ES-I3 (cell line): ENCODE results near the gene DEPDC5.

Source experiments
- H3K36me3 ChIP-seq: 2 replicates; pipeline ENCODE4 v1.6.1; 2013; ENCODE audit warnings: mild to moderate bottlenecking, low read length, control low read depth, moderate library complexity; ENCODE audit not compliant: insufficient read depth
- H3K4me1 ChIP-seq: 2 replicates; pipeline ENCODE4 v1.6.1; 2013; ENCODE audit warnings: mild to moderate bottlenecking, control low read depth, low read length; ENCODE audit not compliant: insufficient read depth
- H3K9ac ChIP-seq: 2 replicates; pipeline ENCODE4 v1.6.1; 2013; ENCODE audit warnings: low read depth, mild to moderate bottlenecking, low read length, moderate library complexity
- H3K9me3 ChIP-seq: 2 replicates; pipeline ENCODE4 v1.6.1; 2013; ENCODE audit warnings: mild to moderate bottlenecking, low read length, moderate library complexity; ENCODE audit not compliant: control insufficient read depth, insufficient read depth

The DEPDC5 gene

DNA sequence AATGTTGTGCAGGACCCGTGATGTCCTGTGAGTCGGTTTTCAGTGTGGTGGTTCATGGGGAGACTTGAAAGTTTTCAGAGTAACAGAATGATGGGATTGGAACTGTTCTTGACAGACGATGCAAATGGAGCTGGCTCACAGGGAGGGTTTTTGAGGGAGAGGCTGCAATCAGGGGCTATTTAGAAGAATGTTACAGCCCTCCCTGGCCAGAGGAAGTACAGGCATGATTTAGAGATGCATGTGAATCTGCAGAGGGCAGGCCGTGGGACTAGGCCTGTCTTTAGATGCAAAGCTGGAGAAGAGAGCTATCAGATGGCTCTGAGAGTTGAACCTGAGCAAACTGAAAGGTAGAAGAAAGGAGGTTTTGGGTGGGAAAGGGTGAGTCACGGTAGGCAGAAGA lies 115.9 kb downstream of the DEPDC5 start:
- no peaks in the 10 kb centered on the region; the same call in none of the 2 replicates for H3K36me3 ChIP-seq
- H3K9me3 ChIP-seq, result no peaks in the 10 kb centered on the region
- no peak overlapping the region for H3K9ac ChIP-seq
- H3K4me1 ChIP-seq, result peaks cover 19% of the 10 kb centered on the region

DNA sequence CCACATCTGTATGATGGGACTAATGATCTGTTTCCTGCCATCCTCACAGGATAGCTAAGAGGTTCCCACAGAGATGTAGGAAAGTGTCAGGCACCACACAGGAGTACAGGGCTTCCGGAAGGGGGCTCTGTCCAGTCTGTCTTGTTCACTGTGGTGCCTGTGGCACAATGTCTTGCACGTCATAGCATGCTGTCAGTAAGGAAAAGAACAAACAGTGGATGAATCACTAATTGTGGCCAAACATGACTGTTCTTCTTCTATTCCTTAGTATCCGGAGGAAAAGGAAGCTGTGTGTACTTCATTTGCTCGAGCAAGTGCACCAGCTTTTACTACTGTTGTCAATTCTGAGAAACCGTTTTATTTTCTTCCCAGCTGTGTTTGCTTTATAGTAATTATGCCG lies 117.1 kb downstream of the DEPDC5 start:
- peaks cover 19% of the 10 kb centered on the region for H3K4me1 ChIP-seq
- H3K9ac ChIP-seq, result no peak overlapping the region
- no peaks in the 10 kb centered on the region for H3K9me3 ChIP-seq
- H3K36me3 ChIP-seq, result no peaks in the 10 kb centered on the region; the same call in none of the 2 replicates

GRCh38 chr22:31871480-31871879 lies 117.7 kb downstream of the DEPDC5 start:
- Histone ChIP-seq H3K9ac (no peak overlapping the region), H3K9me3 (no peaks in the 10 kb centered on the region), H3K36me3 (no peaks in the 10 kb centered on the region; the same call in none of the 2 replicates), H3K4me1 (peaks cover 19% of the 10 kb centered on the region)

DNA sequence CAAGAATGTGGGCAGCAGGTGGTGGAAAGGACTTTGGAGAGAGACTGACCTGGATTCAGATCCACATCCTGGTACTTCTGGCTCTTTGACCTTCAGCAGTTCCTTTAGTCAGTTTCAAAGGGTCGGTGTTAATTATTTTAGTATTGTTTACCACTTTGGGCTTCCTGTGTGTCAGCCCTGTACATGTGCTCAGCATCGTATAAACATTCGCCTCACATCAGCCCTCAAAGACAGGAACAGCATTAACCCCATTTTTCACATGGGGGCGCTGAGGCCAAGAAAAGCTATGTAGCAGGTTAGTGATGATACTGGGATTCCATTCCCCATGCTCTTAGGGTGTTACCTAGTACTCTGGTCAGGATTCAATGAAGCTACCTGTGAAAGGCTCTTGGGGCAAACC lies 118.4 kb downstream of the DEPDC5 start:
- H3K4me1 ChIP-seq, result peaks cover 13% of the 10 kb centered on the region
- H3K9ac ChIP-seq, result no peak overlapping the region
- H3K36me3 ChIP-seq, result no peaks in the 10 kb centered on the region; the same call in none of the 2 replicates
- H3K9me3 ChIP-seq, result no peaks in the 10 kb centered on the region

GRCh38 chr22:31874821-31875220 lies 121.0 kb downstream of the DEPDC5 start:
- Histone ChIP-seq H3K9ac (no peak overlapping the region), H3K4me1 (no peaks in the 10 kb centered on the region), H3K9me3 (no peaks in the 10 kb centered on the region), H3K36me3 (no peaks in the 10 kb centered on the region; the same call in none of the 2 replicates)

- Histone ChIP-seq H3K4me1 (no peaks in the 10 kb centered on the region), H3K9me3 (no peaks in the 10 kb centered on the region), H3K36me3 (no peaks in the 10 kb centered on the region; the same call in 1 of the 2 replicates), H3K9ac (no peak overlapping the region)
These were observed 122.5 kb downstream of the DEPDC5 start for GRCh38 chr22:31876156-31876920.

GRCh38 chr22:31879585-31879984 lies 125.8 kb downstream of the DEPDC5 start:
- Histone ChIP-seq H3K9me3 (no peaks in the 10 kb centered on the region), H3K36me3 (0 out of 2 replicates have a peak, but pooled peaks cover 4% of the 10 kb centered on the region), H3K9ac (no peak overlapping the region), H3K4me1 (no peaks in the 10 kb centered on the region)

DNA sequence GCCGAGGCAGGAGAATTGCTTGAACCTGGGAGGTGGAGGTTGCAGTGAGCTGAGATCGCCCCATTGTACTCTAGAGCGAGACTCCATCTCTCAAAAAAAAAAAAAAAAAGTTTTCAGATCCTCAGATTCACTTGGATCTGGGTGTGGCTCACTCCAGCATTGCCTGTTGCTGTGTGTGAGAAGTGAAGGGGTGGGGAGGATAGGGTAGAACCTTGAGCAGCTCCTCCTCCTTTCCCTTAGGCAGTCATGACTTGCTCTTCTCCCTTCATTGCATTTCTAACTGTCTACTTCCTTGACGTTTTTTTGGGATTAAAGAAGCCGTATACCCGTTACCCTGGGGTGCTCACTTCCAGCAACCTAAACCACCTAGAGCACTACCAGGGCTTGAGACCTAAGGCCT lies 127.4 kb downstream of the DEPDC5 start:
- H3K9me3 ChIP-seq, result no peaks in the 10 kb centered on the region
- H3K9ac ChIP-seq, result no peak overlapping the region
- no peaks in the 10 kb centered on the region for H3K4me1 ChIP-seq
- H3K36me3 ChIP-seq, result 0 out of 2 replicates have a peak, but pooled peaks cover 4% of the 10 kb centered on the region

- Histone ChIP-seq H3K36me3 (0 out of 2 replicates have a peak, but pooled peaks cover 4% of the 10 kb centered on the region), H3K9me3 (no peaks in the 10 kb centered on the region), H3K4me1 (no peaks in the 10 kb centered on the region), H3K9ac (no peak overlapping the region)
These were observed 128.0 kb downstream of the DEPDC5 start for GRCh38 chr22:31881865-31882264.

GRCh38 chr22:31882971-31883370 lies 129.2 kb downstream of the DEPDC5 start:
- no peaks in the 10 kb centered on the region for H3K4me1 ChIP-seq
- H3K9ac ChIP-seq, result no peak overlapping the region
- H3K36me3 ChIP-seq, result peaks cover 4% of the 10 kb centered on the region; the same call in 1 of the 2 replicates
- H3K9me3 ChIP-seq, result no peaks in the 10 kb centered on the region

- H3K36me3 ChIP-seq, result peaks cover 4% of the 10 kb centered on the region; the same call in 1 of the 2 replicates
- H3K4me1 ChIP-seq, result no peaks in the 10 kb centered on the region
- H3K9ac ChIP-seq, result no peak overlapping the region
- H3K9me3 ChIP-seq, result no peaks in the 10 kb centered on the region
These were observed 130.2 kb downstream of the DEPDC5 start for GRCh38 chr22:31883989-31884388.

GRCh38 chr22:31891366-31892079 lies 137.7 kb downstream of the DEPDC5 start:
- Histone ChIP-seq H3K36me3 (no peaks in the 10 kb centered on the region; the same call in 1 of the 2 replicates), H3K4me1 (peaks cover 13% of the 10 kb centered on the region), H3K9ac (no peak overlapping the region), H3K9me3 (no peaks in the 10 kb centered on the region)

DNA sequence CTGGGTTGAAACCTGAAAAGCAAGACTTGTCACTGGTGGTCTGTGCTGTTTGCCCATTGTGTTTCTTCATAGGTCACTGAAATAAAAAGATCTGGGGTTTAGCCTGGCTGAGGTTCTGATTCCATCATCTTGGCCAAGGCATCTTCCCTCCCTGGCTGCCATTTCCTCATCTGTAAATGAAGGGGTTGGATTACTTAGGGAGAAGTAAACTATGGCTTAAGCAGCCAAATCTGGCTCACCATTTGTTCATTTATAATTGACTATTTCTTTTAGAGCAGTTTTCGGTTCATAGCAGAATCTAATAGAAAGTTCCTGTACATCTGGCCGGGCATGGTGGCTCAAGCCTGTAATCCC lies 138.2 kb downstream of the DEPDC5 start:
- peaks cover 15% of the 10 kb centered on the region for H3K4me1 ChIP-seq
- no peaks in the 10 kb centered on the region; the same call in 1 of the 2 replicates for H3K36me3 ChIP-seq
- no peak overlapping the region for H3K9ac ChIP-seq
- H3K9me3 ChIP-seq, result no peaks in the 10 kb centered on the region

GRCh38 chr22:31893460-31893859 lies 139.6 kb downstream of the DEPDC5 start:
- Histone ChIP-seq H3K9ac (no peak overlapping the region), H3K9me3 (no peaks in the 10 kb centered on the region)

More at GRCh38 chr22:31893460-31893859, 139.6 kb downstream of the DEPDC5 start:
- no peaks in the 10 kb centered on the region for H3K36me3 ChIP-seq
- H3K4me1 ChIP-seq, result peaks cover 26% of the 10 kb centered on the region
